ENCODE results near the gene DPP8.

DPP8 gene

GRCh38 chr15:65395567-65396202, 121.8 kb downstream of the DPP8 start:
- H3K27ac ChIP-seq, result no peak overlapping the region
- no peak overlapping the region for H3K9ac ChIP-seq
- peak overlapping the region; percentile 1 for H3K4me2 ChIP-seq (ENCODE audit: low read length)
- no peaks in the 10 kb centered on the region for H3K79me2 ChIP-seq
- no peaks in the 10 kb centered on the region for H3K4me1 ChIP-seq
- no peaks in the 10 kb centered on the region for H3K27me3 ChIP-seq (ENCODE audit: control insufficient read depth, insufficient read depth, low read length)
- H3K36me3 ChIP-seq (ENCODE audit: control insufficient read depth, insufficient read depth, low read length), result no peaks in the 10 kb centered on the region
- H3K4me3 ChIP-seq (ENCODE audit: low read depth, low read length), result no peak overlapping the region
- no peak overlapping the region for H2AFZ ChIP-seq
- H3K9me3 ChIP-seq (ENCODE audit: control insufficient read depth, low read length), result no peaks in the 10 kb centered on the region
- no peak for TF ChIP-seq CTCF (IDR thresholded peaks at IDR 0.05)

GRCh38 chr15:65394936-65395335, 122.6 kb downstream of the DPP8 start:
- no peak overlapping the region for H2AFZ ChIP-seq
- no peaks in the 10 kb centered on the region for H3K4me1 ChIP-seq
- no peak overlapping the region for H3K27ac ChIP-seq
- no peaks in the 10 kb centered on the region for H3K36me3 ChIP-seq (ENCODE audit: control insufficient read depth, insufficient read depth, low read length)
- no peak overlapping the region for H3K4me3 ChIP-seq (ENCODE audit: low read depth, low read length)
- H3K79me2 ChIP-seq, result no peaks in the 10 kb centered on the region
- H3K9ac ChIP-seq, result no peak overlapping the region
- no peak for TF ChIP-seq CTCF (IDR thresholded peaks at IDR 0.05)
- H3K4me2 ChIP-seq (ENCODE audit: low read length), result no peak overlapping the region
- no peaks in the 10 kb centered on the region for H3K9me3 ChIP-seq (ENCODE audit: control insufficient read depth, low read length)
- no peaks in the 10 kb centered on the region for H3K27me3 ChIP-seq (ENCODE audit: control insufficient read depth, insufficient read depth, low read length)

DNA sequence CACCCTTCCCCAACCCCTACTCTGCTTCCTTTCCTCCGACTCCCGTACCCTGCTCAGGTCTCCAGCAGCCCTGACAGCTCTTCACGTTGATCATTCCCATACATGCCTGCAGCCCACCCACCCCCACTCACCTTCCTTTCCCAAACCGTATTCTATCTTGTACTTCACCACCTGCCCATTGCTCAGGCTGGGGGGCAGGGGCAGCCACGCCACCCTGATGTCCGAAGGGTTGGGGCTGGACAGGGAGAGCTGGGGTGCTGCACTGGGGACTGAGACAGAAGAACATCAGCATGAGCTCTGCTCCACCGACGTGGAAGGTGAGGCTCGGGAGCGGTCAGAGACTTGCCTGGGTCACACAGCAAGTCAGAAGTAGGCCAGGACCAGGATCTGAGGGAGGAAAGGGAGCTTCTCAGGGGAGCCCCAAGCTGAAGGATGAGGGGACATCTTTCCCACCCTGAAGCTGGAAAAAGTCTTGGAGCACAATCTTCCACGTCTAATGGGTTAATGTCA, 123.2 kb downstream of the DPP8 start:
- Histone ChIP-seq H3K4me2 (ENCODE audit: low read length) (no peak overlapping the region), H3K27me3 (ENCODE audit: control insufficient read depth, insufficient read depth, low read length) (no peaks in the 10 kb centered on the region)

GRCh38 chr15:65393557-65393956, 123.9 kb downstream of the DPP8 start:
- Histone ChIP-seq H3K27ac (no peak overlapping the region), H2AFZ (no peak overlapping the region), H3K4me1 (no peaks in the 10 kb centered on the region), H3K36me3 (ENCODE audit: control insufficient read depth, insufficient read depth, low read length) (no peaks in the 10 kb centered on the region), H3K4me3 (ENCODE audit: low read depth, low read length) (no peak overlapping the region), H3K4me2 (ENCODE audit: low read length) (no peak overlapping the region), H3K9ac (no peak overlapping the region), H3K27me3 (ENCODE audit: control insufficient read depth, insufficient read depth, low read length) (no peaks in the 10 kb centered on the region), H3K79me2 (no peaks in the 10 kb centered on the region), H3K9me3 (ENCODE audit: control insufficient read depth, low read length) (no peaks in the 10 kb centered on the region)
- no peak for TF ChIP-seq CTCF (IDR thresholded peaks at IDR 0.05)

More for the DNA sequence above, 123.2 kb downstream of the DPP8 start:
- no peaks in the 10 kb centered on the region for H3K79me2 ChIP-seq
- H3K27ac ChIP-seq, result no peak overlapping the region
- no peak overlapping the region for H3K9ac ChIP-seq
- no peaks in the 10 kb centered on the region for H3K9me3 ChIP-seq (ENCODE audit: control insufficient read depth, low read length)
- H3K4me1 ChIP-seq, result no peaks in the 10 kb centered on the region
- no peaks in the 10 kb centered on the region for H3K36me3 ChIP-seq (ENCODE audit: control insufficient read depth, insufficient read depth, low read length)
- H3K4me3 ChIP-seq (ENCODE audit: low read depth, low read length), result no peak overlapping the region
- TF ChIP-seq CTCF (IDR thresholded peaks at IDR 0.05), result no peak
- H2AFZ ChIP-seq, result no peak overlapping the region

GRCh38 chr15:65393091-65393490, 124.4 kb downstream of the DPP8 start:
- H3K79me2 ChIP-seq, result no peaks in the 10 kb centered on the region
- H3K27ac ChIP-seq, result no peak overlapping the region
- no peak for TF ChIP-seq CTCF (IDR thresholded peaks at IDR 0.05)
- no peaks in the 10 kb centered on the region for H3K36me3 ChIP-seq (ENCODE audit: control insufficient read depth, insufficient read depth, low read length)
- H3K9ac ChIP-seq, result no peak overlapping the region
- H2AFZ ChIP-seq, result no peak overlapping the region
- no peaks in the 10 kb centered on the region for H3K9me3 ChIP-seq (ENCODE audit: control insufficient read depth, low read length)
- no peaks in the 10 kb centered on the region for H3K4me1 ChIP-seq
- H3K4me2 ChIP-seq (ENCODE audit: low read length), result no peak overlapping the region
- no peaks in the 10 kb centered on the region for H3K27me3 ChIP-seq (ENCODE audit: control insufficient read depth, insufficient read depth, low read length)
- H3K4me3 ChIP-seq (ENCODE audit: low read depth, low read length), result no peak overlapping the region
